Ramos (cell line): ENCODE results near the gene DGCR2.
"Not testable (repeated sequence)": the region's sequence is repeated elsewhere in the genome, so short reads cannot be mapped to it uniquely, and the experiment has no call there.

Experiments
- in situ Hi-C: fragments of 300-500 bp; cut with MboI; formaldehyde crosslinking; loops from one replicate; pipeline ENCODE4 v1.14.3; 2022; ENCODE audit warnings: low sequenced_read_pairs; ENCODE audit not compliant: unreplicated experiment

Gene DGCR2

DNA sequence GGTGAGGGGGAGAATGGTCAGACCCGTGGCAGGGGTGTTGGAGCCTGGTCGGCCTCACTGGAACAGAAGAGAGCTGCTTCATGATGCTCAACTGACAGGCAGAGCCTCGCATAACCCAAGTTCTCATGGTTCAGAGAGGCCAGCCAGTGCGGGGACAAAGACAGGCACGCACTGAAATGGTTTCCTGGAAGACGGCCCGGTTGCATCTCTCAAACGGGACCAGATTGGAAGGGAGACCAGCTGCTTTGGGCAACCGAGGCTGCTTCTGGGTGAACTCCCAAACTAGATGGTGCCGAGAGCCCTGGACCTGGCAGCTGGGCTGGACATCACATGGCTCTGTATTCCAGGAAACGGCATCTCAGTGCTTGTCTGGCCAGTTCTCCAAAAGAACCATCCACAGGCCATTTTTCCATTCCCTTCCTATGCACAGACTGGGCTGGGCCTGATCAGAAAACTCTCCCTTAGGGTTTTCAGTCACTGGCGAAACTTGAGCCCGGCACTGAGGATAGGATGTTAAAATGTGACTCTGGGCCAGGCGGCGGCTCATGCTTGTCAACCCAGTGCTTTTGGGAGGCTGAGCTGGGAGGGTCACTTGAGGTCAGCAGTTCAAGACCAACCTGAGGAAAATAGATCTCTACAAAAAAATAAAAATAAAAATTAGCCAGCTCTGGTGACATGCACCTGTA is 106.0 kb downstream of the DGCR2 start:
- in situ Hi-C loops, result no loop called here

DNA sequence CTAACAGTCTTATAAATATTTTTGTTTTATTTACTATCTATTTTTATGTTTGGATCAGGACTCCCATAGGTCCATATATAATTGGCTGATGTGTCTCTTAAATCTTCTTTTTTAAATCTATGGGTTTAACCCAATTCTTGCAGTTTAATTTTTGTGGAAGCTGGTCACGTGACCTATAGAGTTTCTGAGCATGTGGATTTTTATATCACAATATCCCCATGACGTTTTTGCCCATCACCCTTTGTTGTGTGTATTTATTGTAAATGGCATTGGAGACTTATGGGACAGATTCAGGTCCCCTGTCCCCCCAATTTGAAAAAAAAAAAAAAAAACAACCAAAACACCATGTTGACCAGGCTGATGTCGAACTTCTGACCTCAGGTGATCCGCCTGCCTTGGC is 107.3 kb downstream of the DGCR2 start:
- in situ Hi-C loops, result no loop called here

DNA sequence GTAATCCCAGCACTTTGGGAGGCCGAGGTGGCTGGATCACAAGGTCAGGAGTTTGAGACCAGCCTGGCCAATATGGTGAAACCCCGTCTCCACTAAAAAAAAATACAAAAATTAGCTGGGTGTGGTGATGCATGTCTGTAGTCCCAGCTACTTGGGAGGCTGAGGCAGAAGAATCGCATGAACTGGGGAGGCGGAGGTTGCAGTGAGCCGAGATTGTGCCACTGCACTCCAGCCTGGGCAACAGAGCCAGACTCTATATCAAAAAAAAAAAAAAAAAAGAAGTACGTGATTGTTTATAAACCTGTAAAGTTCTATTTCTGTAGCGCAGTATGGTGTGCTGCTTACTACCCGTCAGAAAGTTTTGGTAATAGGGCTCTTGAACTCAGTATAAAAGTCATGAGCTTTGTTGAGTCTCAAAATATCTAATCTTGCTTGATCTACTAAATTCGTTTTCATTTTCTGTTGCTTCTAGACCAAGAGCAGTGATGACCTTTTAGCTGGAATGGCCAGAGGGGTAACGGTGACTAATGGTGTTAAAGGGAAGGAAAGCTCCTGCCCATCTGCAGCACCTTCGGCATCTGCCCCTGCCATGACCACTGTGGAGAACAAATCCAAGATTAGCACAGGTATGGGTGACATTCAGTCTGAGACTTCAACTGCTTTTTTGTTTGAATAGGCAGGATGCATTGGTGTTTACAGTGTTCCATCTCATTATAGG is 108.2 kb downstream of the DGCR2 start:
- in situ Hi-C loops, result not testable (repeated sequence)

DNA sequence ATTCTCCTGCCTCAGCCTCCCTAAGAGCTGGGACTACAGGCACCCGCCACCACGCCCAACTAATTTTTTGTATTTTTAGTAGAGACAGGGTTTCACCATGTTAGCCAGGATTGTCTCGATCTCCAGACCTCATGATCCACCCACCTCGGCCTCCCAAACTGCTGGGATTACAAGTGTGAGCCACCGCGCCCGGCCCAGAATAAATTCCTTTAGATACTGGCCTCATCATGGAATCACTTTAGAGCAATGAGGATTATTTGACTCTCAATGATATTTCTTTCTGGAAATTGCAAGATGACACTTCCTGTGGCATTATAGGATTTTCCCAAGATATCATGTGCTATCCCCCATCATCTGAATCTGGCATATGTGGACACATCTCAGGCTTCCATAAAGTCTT is 108.8 kb downstream of the DGCR2 start:
- in situ Hi-C loops, result not testable (repeated sequence)

DNA sequence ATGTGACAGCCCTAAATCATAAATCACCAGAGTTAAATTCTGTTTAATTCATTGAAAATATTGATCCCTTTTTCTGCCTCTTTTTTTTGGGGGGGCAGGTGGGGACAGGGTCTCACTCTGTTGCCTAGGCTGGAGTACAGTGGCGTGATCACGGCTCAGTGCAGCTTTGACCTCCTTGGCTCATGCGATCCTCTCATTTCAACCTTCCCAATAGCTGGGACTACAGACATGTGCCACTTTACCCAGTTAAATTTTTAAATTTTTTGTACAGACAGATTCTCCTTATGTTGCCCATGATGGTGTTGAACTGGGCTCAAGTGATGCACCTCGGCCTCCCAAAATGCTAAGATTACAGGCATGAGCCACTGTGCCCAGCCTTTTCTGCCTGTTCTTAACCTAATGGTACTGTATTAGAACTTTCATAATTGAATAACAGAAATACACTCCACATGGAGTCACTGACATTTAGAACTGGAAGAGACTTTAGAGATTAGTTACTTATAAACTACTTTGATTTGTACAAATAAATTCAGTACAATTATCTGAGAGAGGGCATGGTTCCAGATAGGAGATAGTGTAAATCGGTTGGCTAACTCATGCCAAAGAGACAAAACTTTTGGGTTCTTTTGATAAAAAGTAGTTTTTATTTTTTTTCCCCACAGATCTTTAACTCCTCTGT is 109.8 kb downstream of the DGCR2 start:
- in situ Hi-C loops, result no loop called here

DNA sequence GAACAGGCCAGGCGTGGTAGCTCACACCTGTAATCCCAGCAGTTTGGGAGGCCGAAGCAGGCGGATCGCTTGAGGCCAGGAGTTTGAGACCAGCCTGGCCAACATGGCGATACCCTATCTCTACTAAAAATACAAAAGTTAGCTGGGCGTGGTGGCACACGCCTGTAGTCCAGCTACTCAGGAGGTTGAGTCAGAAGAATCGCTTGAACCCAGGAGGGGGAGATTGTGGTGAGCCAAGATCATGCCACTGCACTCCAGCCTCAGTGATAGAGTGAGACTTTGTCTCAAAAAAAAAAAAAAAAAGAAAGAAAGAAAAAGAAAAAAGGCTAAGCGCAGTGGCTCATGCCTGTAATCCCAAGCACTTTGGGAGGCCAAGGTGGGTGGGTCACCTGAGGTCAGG is 110.6 kb downstream of the DGCR2 start:
- in situ Hi-C loops, result not testable (repeated sequence)

DNA sequence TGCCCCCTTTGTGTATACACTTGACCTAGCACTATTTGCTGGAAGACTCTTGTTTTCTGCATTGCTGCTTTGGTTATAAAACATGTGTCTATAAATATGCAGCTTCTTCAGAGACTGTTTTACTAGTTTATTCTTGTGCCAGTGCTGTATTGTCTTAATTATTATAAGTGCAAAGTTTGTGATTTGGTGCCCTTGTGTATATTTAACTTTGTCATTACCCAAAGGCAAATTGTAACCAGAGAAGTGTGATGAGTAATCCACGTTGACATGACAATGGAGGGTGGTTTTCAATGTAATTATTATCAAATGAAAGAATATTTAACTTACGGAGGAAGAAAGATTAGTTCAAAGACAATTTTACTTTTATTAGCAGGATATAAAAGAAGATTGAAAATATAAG is 111.1 kb downstream of the DGCR2 start:
- in situ Hi-C loops, result no loop called here

DNA sequence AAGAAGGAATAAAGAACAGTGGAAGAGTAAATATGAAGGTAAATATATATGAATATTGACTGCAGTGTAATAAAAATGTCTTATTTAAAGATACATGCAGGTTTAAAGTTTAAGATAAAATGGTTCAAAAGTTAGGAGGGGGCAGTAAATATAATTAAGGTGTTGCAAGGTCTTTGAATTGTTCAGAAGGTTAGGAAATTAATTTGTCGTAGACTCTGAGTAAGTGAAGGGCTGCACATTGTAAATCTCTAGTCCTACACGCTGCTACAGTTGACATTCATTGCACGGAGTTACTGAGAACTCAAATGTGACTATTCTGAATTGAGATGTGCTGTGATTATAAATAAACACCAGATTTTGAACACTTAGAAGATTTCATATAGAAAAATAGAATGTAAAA is 116.3 kb downstream of the DGCR2 start:
- in situ Hi-C loops, result no loop called here

DNA sequence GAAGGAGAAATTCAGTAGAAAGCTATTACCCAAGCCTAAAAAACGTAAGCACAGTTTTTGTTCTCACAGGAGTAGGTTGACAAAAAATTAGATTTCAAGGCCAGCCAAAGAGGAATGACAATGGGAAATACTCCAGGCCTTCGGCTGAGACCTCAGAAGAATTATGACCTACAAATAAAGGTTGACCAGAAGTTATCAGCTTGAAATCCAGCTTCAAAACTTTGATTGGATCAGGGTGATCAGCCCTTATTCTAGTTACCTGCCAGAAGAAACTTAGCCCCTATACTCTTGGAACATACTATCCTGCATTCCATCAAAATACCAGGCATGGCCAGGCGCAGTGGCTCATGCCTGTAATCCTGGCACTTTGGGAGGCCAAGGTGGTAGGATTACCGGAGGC is 117.7 kb downstream of the DGCR2 start:
- in situ Hi-C loops, result no loop called here

DNA sequence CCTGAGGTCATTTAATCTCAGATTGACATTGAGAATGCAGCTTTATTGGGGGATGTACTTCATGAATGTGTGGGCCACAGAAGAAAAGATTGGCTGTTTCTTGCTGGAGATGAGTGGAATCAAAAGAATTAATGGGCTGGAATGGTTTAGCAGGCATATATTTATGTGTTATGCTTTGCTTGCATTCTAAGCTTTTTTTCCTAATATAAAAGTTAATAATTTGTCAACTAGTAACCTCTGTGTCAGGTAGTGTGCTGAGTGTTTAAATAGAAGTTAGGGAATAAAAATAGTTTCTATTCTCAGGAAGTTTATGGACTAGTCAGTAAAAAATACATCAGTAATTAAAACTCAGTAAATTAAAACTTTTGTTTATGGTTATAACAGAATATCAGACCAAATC is 118.7 kb downstream of the DGCR2 start:
- in situ Hi-C loops, result no loop called here

DNA sequence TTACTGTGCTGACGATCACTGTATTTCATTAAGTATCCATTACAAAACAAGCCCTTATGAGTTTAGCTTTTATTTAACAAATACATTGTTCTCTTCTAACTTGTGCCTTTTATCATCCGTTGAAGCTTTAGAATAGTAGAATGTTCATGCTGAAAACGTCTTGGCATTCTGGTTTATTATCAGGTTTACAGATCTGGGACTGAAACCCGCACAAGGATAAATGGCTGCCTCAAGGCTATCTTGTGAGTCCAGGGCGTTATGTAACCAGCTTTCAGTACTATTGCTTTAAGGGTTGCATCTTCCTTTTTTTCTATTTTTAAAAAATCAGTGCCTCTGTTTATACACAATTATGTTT is 119.6 kb downstream of the DGCR2 start:
- in situ Hi-C loops, result no loop called here

DNA sequence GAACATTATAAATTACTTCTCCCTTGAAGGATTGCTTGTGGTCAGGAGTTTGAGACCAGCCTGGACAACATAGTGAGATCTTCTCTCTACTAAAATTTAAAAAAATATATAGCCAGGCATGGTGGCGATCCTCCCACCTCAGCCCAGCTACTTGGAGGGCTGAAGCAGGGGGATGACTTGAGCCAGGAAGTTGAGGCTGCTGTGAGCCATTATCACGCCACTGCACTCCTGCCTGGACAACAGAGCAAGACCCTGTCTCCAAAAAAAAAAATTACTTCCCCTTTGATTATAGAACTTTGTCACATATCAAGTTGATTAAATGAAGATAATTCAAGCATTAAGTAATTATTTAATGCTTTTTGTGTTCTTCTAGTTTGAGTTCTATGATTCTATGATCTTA is 121.0 kb downstream of the DGCR2 start:
- in situ Hi-C loops, result no loop called here

DNA sequence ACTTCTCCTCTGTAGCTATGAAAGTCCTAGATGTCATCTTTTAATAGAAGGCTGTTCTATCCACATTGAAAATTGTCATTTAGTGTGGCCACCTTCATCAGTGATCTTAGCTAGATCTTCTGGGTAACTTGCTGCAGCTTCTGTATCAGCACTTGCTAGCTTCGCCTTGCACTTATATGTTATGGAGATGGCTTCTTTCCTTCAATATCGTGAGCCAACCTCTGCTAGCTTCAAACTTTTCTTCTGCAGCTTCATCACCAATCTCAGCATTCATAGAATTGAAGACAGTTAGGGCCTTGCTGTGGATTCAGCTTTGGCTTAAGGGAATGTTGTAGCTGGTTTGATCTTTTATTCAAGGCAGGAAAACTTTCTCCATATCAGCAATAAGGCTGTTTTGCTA is 122.1 kb downstream of the DGCR2 start:
- in situ Hi-C loops, result not testable (repeated sequence)

DNA sequence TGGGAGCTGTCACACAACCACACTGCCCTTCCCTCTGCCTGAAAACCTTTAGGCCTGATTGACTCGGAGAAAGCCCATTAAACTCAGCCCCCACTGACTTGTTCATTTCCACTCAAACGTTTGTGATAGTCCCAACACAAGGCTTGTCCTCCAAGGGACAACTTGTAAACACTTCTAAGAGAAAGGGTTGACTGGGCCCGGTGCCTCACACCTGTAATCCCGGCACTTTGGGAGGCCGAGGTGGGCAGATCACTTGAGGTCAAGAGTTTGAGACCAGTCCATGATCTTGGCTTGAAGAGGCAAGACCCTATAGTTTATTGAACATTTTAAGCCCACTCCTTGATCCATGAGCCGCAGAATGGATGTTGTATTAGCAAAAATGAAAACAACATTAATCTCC is 122.8 kb downstream of the DGCR2 start:
- in situ Hi-C loops, result no loop called here

DNA sequence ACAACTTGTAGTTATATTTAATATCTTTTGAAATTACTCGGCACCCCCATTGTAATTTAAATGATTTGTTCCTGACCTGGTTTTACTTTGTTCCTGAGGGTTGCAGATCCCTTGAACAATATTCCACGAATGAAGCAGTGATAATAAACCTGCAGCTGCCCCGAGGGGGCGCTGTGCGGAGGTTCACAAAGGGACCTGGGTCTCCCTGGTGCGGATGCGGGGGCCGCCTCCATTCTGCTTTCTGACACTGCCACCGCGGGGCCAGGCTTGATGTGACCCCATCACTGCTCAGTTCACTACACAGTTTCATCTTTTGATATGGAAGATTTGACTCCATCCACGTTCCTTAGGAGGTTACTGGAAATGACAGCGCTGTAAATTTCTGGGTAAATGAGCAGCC is 123.2 kb downstream of the DGCR2 start:
- in situ Hi-C loops, result no loop called here

DNA sequence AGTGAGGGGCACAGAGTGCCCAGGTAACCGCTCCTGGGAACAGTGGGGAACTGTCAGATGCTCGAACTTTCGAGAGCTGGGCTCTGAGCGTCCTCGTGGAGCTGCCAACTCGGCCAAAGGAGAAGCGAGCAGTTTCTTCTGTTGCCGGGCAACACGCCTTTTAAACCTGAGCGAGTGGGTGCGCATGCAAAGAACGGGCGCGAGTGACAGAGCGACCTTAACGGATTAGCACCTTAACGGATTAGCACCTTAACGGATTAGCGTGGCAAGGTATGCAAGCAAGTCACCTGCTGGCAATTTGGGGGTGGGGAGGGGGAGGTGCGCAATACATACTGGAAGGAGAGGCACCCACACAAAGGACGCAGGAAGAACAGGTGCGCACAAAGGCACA is 124.3 kb downstream of the DGCR2 start:
- in situ Hi-C loops, result no loop called here

DNA sequence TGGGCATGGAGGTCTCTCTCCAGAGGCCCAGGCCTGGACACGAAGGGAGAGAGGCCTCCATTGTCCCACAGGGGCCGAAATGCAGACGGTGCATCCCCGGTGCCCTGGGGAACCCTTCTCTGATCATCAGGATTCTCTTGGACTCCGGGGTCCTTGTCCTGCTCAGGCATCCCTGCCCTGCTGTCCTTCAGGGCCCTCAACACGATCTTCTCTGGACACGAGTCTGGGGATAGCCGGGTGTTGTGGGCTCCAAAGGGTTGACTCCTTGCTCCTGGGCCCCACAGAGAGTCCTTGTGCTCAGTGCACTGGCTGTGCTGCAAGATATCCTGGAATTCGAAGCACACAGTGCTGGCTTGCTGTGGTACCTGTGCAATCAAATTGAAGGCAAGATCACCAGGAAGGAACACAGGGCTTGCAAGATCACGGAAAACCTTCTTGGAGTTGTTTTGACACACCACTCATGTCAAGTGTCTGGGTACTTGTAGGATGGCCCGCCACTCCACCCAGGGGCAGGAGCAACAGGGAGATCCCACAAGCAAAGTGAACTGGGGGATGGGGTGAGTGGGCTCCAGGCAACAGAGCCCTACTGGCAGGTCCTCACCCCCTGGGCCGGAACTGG is 124.8 kb downstream of the DGCR2 start:
- in situ Hi-C loops, result no loop called here

DNA sequence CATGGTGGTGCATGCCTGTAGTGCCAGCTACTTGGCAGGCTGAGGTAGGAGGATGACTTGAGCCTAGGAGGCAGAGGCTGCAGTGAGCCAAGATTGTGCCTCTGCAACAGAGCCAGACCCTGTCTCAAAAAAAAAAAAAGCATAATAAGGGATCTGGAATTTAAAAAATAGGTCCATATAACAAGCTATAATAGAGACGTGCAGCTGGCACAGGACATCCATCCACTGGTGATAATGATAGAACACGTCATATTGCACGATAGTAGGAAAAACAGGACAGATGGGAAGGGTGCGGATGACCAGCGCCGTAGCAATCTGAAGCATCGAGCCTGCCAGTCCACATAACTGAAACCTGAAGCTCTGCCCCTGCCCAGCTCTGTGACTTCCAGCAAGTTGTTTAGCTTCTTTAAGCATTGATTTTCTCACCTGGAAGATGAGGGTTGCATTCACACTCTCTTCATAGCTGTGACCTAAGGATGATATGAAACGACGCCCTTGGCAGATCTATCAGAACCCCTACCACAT is 125.8 kb downstream of the DGCR2 start:
- in situ Hi-C loops, result no loop called here

DNA sequence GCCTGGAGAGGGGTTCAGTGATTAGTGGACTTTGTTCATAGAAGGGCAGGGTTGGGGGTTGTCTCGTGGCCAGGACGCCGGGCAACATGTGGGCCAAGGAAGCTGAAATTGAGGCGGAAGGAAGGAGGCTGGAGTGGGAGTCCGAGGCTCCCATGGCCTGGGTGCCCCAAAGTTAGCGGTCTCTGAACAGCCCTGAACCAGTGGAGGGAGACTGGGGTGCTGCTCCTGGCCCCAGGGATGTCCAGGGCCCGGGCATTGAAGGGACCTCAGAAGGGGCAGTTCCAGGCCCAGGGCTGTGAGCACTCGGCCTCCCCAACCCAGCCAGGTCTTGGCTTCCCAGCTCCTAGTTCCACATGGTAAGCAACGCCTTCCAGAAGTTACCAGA is 126.9 kb downstream of the DGCR2 start:
- in situ Hi-C loops, result no loop called here

DNA sequence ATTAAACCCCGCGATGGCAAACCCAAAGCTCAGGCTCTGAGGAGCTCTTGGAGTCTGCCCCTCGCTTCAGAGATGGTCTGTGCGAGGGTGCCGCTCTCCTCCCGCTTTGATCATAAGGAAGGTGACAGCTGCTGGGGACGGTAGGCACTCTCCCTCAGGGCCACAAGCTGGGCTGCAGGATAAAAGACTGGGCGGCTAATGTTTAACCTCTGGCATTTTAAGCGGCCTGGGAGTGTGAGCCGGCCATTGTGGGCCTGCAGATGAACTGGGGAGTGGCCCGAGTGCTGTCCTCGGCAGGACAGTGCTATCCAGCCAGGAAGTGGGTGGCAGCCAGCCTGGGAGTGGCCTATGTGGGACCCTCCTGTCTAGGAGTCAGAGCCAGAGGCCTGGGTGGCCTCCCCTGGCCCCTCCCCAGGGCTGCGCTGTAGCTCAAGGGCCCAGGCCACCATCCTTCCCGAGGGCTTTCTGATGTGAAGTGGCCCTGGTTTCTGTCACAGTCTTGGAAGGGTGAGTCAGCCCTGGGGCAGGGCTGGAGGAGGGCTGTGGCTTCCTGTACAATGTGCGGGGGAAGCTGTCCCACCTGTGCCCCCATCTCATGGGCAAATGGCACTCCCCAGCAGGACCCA is 127.4 kb downstream of the DGCR2 start:
- in situ Hi-C loops, result no loop called here

DNA sequence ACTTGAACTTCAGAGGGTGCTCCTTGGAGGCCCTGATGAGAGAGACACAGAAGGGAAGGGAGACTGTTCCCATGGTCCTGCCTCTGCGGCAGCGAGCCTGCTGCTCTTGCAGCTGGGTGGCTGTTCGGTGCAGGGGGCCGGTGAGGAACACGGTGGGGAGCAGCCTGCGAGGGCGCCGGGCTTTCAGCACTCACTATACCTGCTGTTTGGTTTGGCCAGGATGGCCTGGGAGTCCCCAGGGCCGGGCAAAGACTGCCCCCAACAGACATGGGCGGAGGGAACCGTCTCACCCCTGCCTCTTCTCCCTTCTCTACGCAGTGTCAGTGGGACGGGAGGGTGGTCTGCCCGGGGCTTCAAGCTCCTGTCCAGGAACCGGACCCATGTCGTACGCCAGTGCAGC is 128.2 kb downstream of the DGCR2 start:
- in situ Hi-C loops, result no loop called here
